Activated CD8-positive, alpha-beta memory T cell treated with anti-CD3 and anti-CD28 coated beads, Interleukin-2, amount 10 ng/mL, durations not matched to agents 7 days and 5 days (primary cell): ENCODE results near the gene JPH3. TPM values are rescaled to one million over a fixed set of nuclear protein-coding genes. Genes with fewer than 3 reads are reported as not detected.

Source experiments
- ATAC-seq: fragments of 150-1000 bp; cut with Tn5 transposase; one replicate; pipeline ENCODE4 v1.10.0; 2021; ENCODE audit warnings: moderate library complexity
- CTCF ChIA-PET: fragments of 350-600 bp; sonication (Branson Sonifier 250); formaldehyde crosslinking; loops from one replicate; lab custom pipeline; 2021; ENCODE audit warnings: antibody characterized with exemption; lab: Charles Lee
- DNase-seq: peaks from one replicate; pipeline ENCODE4 v3.0.0-alpha.2; 2020
- H3K27ac Mint-ChIP-seq: one replicate; pipeline ENCODE4 v1.8.0; 2021; ENCODE audit warnings: mild to moderate bottlenecking, mixed read lengths
- H3K27me3 Mint-ChIP-seq: one replicate; pipeline ENCODE4 v1.8.0; 2021; ENCODE audit warnings: mixed read lengths
- H3K36me3 Mint-ChIP-seq: one replicate; pipeline ENCODE4 v1.8.0; 2021; ENCODE audit warnings: mild to moderate bottlenecking, mixed read lengths
- H3K4me1 Mint-ChIP-seq: one replicate; pipeline ENCODE4 v1.8.0; 2021; ENCODE audit warnings: mixed read lengths
- H3K4me3 Mint-ChIP-seq: one replicate; pipeline ENCODE4 v1.8.0; 2021; ENCODE audit warnings: mild to moderate bottlenecking, moderate library complexity, mixed read lengths
- H3K9me3 Mint-ChIP-seq: one replicate; pipeline ENCODE4 v1.8.0; 2022; ENCODE audit warnings: low read depth, mixed read lengths
- total RNA-seq, 2 experiments: library from RNA; stranded (reverse); gene quantifications; one replicate each; pipeline ENCODE4 v1.2.3, GENCODE V29; 2021

JPH3 gene
- total RNA-seq, 2 experiments from 2014 or later = not detected

- Mint-ChIP-seq H3K9me3 (no peaks in the 10 kb centered on the region), H3K27me3 (peaks cover 40% of the 10 kb centered on the region), H3K36me3 (no peaks in the 10 kb centered on the region), H3K4me1 (no peaks in the 10 kb centered on the region), H3K27ac (no peak overlapping the region), H3K4me3 (no peak overlapping the region)
- no peak for DNase-seq
- ATAC-seq = no peak
- CTCF ChIA-PET = no interaction called here
Observed at GRCh38 chr16:87581857-87582215, 20.5 kb upstream of the JPH3 start.

- CTCF ChIA-PET = no interaction called here
- H3K4me3 Mint-ChIP-seq = no peak overlapping the region
- H3K36me3 Mint-ChIP-seq = no peaks in the 10 kb centered on the region
- H3K27me3 Mint-ChIP-seq = peaks cover 40% of the 10 kb centered on the region
- H3K9me3 Mint-ChIP-seq = no peaks in the 10 kb centered on the region
- H3K4me1 Mint-ChIP-seq = no peaks in the 10 kb centered on the region
- DNase-seq (no peak), ATAC-seq (no peak)
- no peak overlapping the region for H3K27ac Mint-ChIP-seq
Observed at GRCh38 chr16:87582216-87582965, 19.9 kb upstream of the JPH3 start.

GRCh38 chr16:87582966-87583325 lies 19.4 kb upstream of the JPH3 start:
- no peak overlapping the region for H3K27ac Mint-ChIP-seq
- DNase-seq = no peak
- CTCF ChIA-PET = no interaction called here

DNA sequence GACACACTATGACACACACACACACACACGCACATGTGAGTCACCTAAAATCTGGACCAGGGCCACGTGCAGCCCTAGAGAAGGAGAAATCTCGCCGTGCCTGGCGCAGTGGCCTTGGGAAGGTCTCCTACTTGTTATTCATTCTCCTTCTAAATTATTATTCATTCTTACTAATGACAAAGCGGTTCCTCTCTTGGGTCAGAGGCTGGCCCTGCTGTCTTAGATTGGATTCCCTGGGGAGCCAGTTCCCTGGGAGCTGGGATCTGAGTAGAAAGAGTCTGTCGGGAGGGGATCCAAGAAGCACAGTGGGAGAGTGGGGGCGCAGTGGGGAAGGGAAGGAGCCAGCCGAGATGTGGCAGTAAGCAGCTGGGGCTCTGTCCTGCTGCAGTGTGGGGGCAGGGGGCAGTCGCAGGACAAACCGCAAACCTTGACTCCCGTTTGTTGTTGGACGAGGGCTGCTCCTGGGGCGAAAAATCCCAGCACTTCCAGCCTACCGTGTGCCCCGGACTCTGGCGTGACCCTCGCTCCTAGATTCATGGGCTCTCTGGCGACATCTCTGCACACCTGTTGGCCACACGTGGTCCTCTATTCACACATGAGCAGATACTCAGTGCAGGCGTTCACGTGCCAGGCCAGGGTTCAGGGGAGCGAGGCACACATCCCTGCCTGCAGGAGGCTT lies 18.7 kb upstream of the JPH3 start:
- Mint-ChIP-seq H3K4me1 (no peaks in the 10 kb centered on the region), H3K4me3 (no peak overlapping the region), H3K27ac (no peak overlapping the region), H3K27me3 (peaks cover 42% of the 10 kb centered on the region), H3K36me3 (no peaks in the 10 kb centered on the region), H3K9me3 (no peaks in the 10 kb centered on the region)
- ATAC-seq (no peak), DNase-seq (no peak)
- CTCF ChIA-PET = no interaction called here

More at GRCh38 chr16:87582966-87583325, 19.4 kb upstream of the JPH3 start:
- Mint-ChIP-seq H3K36me3 (no peaks in the 10 kb centered on the region), H3K4me1 (no peaks in the 10 kb centered on the region), H3K4me3 (no peak overlapping the region), H3K27me3 (peaks cover 40% of the 10 kb centered on the region), H3K9me3 (no peaks in the 10 kb centered on the region)
- ATAC-seq = no peak

DNA sequence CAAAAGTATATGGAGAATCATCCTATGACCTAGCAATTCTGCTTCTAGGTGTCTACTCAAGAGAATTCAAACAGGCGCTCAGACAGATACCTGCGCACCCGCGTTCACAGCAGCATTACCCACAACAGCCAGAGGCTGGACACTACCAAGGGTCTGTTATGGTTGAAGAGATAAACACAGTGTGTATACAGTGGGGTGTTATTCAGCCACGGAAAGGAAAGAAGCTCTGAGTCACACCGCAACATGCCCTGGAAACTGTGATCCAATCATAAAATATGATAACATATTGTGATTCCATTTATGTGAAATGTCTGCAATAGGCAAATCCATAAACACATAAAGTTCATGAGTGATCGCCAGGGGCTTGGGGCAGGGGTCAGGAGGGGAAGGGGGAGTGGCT lies 18.0 kb upstream of the JPH3 start:
- H3K9me3 Mint-ChIP-seq = no peaks in the 10 kb centered on the region
- H3K4me3 Mint-ChIP-seq = no peak overlapping the region
- DNase-seq (no peak), ATAC-seq (no peak)
- H3K36me3 Mint-ChIP-seq = no peaks in the 10 kb centered on the region
- CTCF ChIA-PET = no interaction called here
- H3K4me1 Mint-ChIP-seq = no peaks in the 10 kb centered on the region
- peaks cover 45% of the 10 kb centered on the region for H3K27me3 Mint-ChIP-seq
- H3K27ac Mint-ChIP-seq = no peak overlapping the region

- no peaks in the 10 kb centered on the region for H3K4me1 Mint-ChIP-seq
- H3K9me3 Mint-ChIP-seq = no peaks in the 10 kb centered on the region
- ATAC-seq (no peak), DNase-seq (no peak)
- H3K36me3 Mint-ChIP-seq = no peaks in the 10 kb centered on the region
- H3K27me3 Mint-ChIP-seq = peaks cover 42% of the 10 kb centered on the region
- no peak overlapping the region for H3K4me3 Mint-ChIP-seq
- CTCF ChIA-PET = no interaction called here
- no peak overlapping the region for H3K27ac Mint-ChIP-seq
Observed at GRCh38 chr16:87584975-87585374, 17.3 kb upstream of the JPH3 start.

GRCh38 chr16:87585442-87586200 lies 16.7 kb upstream of the JPH3 start:
- ATAC-seq (no peak), DNase-seq (no peak)
- no peak overlapping the region for H3K27ac Mint-ChIP-seq
- CTCF ChIA-PET = interaction anchor here (3.6 kb wide), 1 partner anchor 50 kb away, joined by 17 read pairs; no protein-coding TSS in a partner anchor
- H3K4me3 Mint-ChIP-seq = no peak overlapping the region
- H3K36me3 Mint-ChIP-seq = no peaks in the 10 kb centered on the region
- no peaks in the 10 kb centered on the region for H3K9me3 Mint-ChIP-seq
- no peaks in the 10 kb centered on the region for H3K4me1 Mint-ChIP-seq
- H3K27me3 Mint-ChIP-seq = peaks cover 46% of the 10 kb centered on the region

- no peak for ATAC-seq
- no peaks in the 10 kb centered on the region for H3K36me3 Mint-ChIP-seq
- CTCF ChIA-PET = interaction anchor here (3.6 kb wide), 1 partner anchor 49 kb away, joined by 17 read pairs; no protein-coding TSS in a partner anchor
- H3K27me3 Mint-ChIP-seq = peaks cover 47% of the 10 kb centered on the region
- no peak overlapping the region for H3K27ac Mint-ChIP-seq
- DNase-seq = no peak
- H3K9me3 Mint-ChIP-seq = no peaks in the 10 kb centered on the region
- no peaks in the 10 kb centered on the region for H3K4me1 Mint-ChIP-seq
- no peak overlapping the region for H3K4me3 Mint-ChIP-seq
Observed at GRCh38 chr16:87586201-87586782, 16.0 kb upstream of the JPH3 start.

DNA sequence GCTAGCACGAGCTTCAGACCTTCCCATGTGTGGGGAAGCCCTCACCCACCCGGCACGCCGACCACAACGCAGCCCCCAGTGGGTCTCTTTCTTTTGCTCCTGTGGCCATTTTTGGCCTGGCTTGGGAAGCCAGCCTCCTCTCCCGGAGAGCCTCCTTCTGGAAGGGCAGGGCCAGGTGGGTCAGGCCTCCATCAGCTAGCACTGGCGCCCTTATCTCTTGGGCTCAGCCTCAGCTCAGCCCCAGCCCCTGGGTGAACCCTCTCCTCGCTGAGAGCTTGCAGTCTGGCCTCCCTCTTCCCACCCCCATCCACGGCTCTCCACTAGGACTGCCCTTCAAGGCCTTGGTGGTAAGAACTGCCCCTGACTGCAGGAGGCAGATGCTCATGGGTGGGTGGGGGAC lies 14.7 kb upstream of the JPH3 start:
- ATAC-seq (no peak), DNase-seq (no peak)
- Mint-ChIP-seq H3K4me1 (no peaks in the 10 kb centered on the region), H3K36me3 (no peaks in the 10 kb centered on the region), H3K27ac (no peak overlapping the region), H3K27me3 (peaks cover 40% of the 10 kb centered on the region), H3K9me3 (no peaks in the 10 kb centered on the region), H3K4me3 (no peak overlapping the region)
- CTCF ChIA-PET = interaction anchor here (0.7 to 3.6 kb wide), 2 partner anchors 48 to 181 kb away, joined by 3 to 17 read pairs; no protein-coding TSS in a partner anchor

- Mint-ChIP-seq H3K9me3 (no peaks in the 10 kb centered on the region), H3K27me3 (peaks cover 18% of the 10 kb centered on the region), H3K27ac (no peak overlapping the region), H3K4me3 (no peak overlapping the region), H3K4me1 (no peaks in the 10 kb centered on the region), H3K36me3 (no peaks in the 10 kb centered on the region)
- ATAC-seq (no peak), DNase-seq (no peak)
- CTCF ChIA-PET = no interaction called here
Observed at GRCh38 chr16:87592018-87592712, 10.1 kb upstream of the JPH3 start.

DNA sequence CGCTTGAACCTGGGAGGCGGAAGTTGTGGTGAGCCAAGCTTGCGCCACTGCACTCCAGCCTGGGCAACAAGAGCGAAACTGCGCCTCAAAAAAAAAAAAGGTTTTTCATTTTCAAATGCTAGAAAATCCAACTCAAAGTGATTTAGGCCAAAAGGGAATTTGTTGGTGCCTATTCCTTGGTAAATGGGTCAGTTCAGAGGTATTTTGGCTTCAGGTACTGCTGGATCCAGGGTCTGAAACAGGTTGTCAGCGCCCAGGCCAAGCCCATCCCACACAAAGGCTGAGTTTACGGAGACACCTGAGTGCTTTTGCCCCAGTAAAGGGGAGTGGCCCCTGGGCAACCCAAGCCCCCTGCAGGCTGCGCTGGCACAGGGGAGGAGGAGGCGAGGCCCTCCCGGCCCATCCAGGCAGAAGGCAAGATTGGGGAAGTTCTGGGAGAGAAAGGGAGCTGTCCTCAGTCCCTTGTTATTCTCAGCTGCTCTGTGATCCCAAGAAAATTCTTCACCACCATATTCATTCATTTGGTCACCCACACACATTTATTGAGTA lies 8.5 kb upstream of the JPH3 start:
- peaks cover 13% of the 10 kb centered on the region for H3K27me3 Mint-ChIP-seq
- H3K4me3 Mint-ChIP-seq = no peak overlapping the region
- no peaks in the 10 kb centered on the region for H3K9me3 Mint-ChIP-seq
- CTCF ChIA-PET = no interaction called here
- H3K27ac Mint-ChIP-seq = no peak overlapping the region
- no peak for DNase-seq
- no peaks in the 10 kb centered on the region for H3K36me3 Mint-ChIP-seq
- H3K4me1 Mint-ChIP-seq = no peaks in the 10 kb centered on the region
- no peak for ATAC-seq

- no peak for ATAC-seq
- no peaks in the 10 kb centered on the region for H3K36me3 Mint-ChIP-seq
Observed at GRCh38 chr16:87595712-87596111, 6.6 kb upstream of the JPH3 start.

More at GRCh38 chr16:87595712-87596111, 6.6 kb upstream of the JPH3 start:
- Mint-ChIP-seq H3K9me3 (no peaks in the 10 kb centered on the region), H3K4me3 (no peak overlapping the region), H3K4me1 (no peaks in the 10 kb centered on the region), H3K27ac (no peak overlapping the region), H3K27me3 (peaks cover 21% of the 10 kb centered on the region)
- no peak for DNase-seq
- CTCF ChIA-PET = interaction anchor here (0.9 kb wide), 1 partner anchor 40 kb away, joined by 4 read pairs; no protein-coding TSS in a partner anchor
